ENCODE results near the gene SSBP3. TPM values are rescaled to one million over a fixed set of nuclear protein-coding genes. Genes with fewer than 3 reads are reported as not detected.
A peak's percentile ranks its signal among the peaks of the same experiment; 100 is the strongest.

Gene SSBP3
- total RNA-seq, 1 experiment from 2014 or later = 42.1 TPM

DNA sequence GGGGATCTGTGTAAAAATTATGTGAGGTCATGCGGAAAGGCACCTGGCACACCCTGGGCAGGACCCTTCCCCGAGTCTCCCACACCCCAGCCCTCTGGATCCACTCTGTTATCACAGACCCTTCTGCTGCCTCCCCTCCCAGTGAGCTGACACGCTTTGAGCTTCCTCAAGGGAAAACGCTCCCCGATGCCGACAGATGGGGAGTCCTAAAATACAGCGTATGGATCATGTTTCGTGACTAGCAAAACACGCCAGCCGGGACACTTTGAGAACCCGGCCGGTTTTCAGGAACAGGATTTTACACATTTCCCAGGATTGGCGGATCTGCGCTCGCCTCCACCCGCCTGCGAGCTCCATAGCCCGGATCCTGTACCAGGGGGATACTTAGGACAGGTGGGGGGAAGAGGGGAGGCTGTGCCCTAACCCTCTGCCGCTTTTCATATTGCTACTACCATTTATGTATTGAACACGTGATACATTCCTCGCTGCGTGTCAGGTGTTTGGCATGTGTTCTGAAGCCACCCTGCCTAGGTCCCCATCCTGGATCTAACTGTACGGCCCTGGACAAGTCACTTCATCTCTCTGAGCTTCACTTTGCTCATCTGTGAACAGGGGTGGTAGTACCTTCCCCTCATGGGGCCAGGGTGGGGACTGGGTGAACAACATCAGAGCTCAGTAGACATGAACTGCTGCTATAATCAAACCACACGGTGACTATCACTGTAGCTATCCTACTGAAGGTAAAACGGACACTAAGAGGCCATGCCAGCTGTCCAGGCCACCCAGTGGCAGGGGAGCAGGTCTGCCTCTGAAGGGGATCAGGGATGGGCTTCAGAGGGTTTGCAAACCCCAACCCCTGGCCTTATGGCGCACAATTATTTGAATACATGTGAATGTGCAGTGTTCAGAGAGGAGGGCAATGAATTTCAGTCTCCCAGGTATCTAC lies 63.2 kb downstream of the SSBP3 start:
- CTCF ChIA-PET = no interaction called here
- H3K4me3 ChIP-seq (ENCODE audit: low read depth, low read length) = no peak overlapping the region
- Mint-ChIP-seq H3K27ac (ENCODE audit: unreplicated experiment) (peak overlapping the region; percentile 72), H3K36me3 (ENCODE audit: insufficient read depth, unreplicated experiment) (no peaks in the 10 kb centered on the region), H3K27me3 (ENCODE audit: insufficient read depth, unreplicated experiment) (no peaks in the 10 kb centered on the region), H3K4me3 (ENCODE audit: unreplicated experiment) (no peak overlapping the region), H3K4me1 (ENCODE audit: low read depth, unreplicated experiment) (peaks cover 18% of the 10 kb centered on the region), H3K9me3 (ENCODE audit: unreplicated experiment) (no peaks in the 10 kb centered on the region)
- TF ChIP-seq CTCF (IDR thresholded peaks at IDR 0.05; ENCODE audit: insufficient read depth in 1 of 2, low read depth in 1 of 2, low read length in 1 of 2, severe bottlenecking in 1 of 2, unreplicated experiment in 1 of 2) = no peak
- H3K9me3 ChIP-seq = no peaks in the 10 kb centered on the region
- intact Hi-C loops (cut with micrococcal nuclease; ENCODE audit: unreplicated experiment) = no loop called here
- H3K27me3 ChIP-seq (replicated peaks; ENCODE audit: control insufficient read depth, insufficient read depth, low read length) = no peaks in the 10 kb centered on the region
- no TSS peak for BruUV-seq (replicated peaks)
- peaks cover 5% of the 10 kb centered on the region; the same call in 1 of the 2 replicates for H3K4me1 ChIP-seq
- no peaks in the 10 kb centered on the region for H3K36me3 ChIP-seq (ENCODE audit: control insufficient read depth, insufficient read depth, low read length)
- POLR2A ChIA-PET = no interaction called here
- no peak for DNase-seq

DNA sequence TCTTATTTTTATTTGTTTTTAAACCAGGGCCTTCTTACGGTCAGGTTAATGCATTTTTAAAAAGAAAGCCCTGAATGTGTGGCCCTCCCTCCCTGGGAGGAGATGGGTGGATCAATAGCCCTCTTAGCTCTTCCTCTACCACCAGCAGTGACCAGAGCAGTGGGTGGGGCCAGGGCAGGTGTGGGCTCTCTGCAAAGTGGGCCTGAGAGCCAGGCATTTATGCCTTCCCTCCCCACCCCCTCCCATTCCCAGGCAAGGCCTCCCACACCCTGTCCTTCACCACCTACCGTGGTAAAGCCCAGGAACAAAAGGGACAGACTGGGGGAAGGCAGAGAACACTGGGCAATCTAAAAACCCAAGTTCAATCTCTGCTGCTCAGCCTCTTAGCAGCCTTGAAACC lies 63.9 kb downstream of the SSBP3 start:
- H3K9me3 Mint-ChIP-seq (ENCODE audit: unreplicated experiment) = no peaks in the 10 kb centered on the region
- no peak for DNase-seq
- H3K27ac Mint-ChIP-seq (ENCODE audit: unreplicated experiment) = no peak overlapping the region
- Histone ChIP-seq H3K4me1 (no peaks in the 10 kb centered on the region), H3K36me3 (ENCODE audit: control insufficient read depth, insufficient read depth, low read length) (no peaks in the 10 kb centered on the region), H3K4me3 (ENCODE audit: low read depth, low read length) (no peak overlapping the region), H3K27me3 (replicated peaks; ENCODE audit: control insufficient read depth, insufficient read depth, low read length) (no peaks in the 10 kb centered on the region), H3K9me3 (no peaks in the 10 kb centered on the region)
- H3K4me3 Mint-ChIP-seq (ENCODE audit: unreplicated experiment) = no peak overlapping the region
- no peak for TF ChIP-seq CTCF (IDR thresholded peaks at IDR 0.05; ENCODE audit: insufficient read depth in 1 of 2, low read depth in 1 of 2, low read length in 1 of 2, severe bottlenecking in 1 of 2, unreplicated experiment in 1 of 2)
- BruUV-seq (replicated peaks) = no TSS peak
- ChIA-PET CTCF (no interaction called here), POLR2A (no interaction called here)
- intact Hi-C loops (cut with micrococcal nuclease; ENCODE audit: unreplicated experiment) = no loop called here
- H3K4me1 Mint-ChIP-seq (ENCODE audit: low read depth, unreplicated experiment) = peaks cover 18% of the 10 kb centered on the region
- no peaks in the 10 kb centered on the region for H3K27me3 Mint-ChIP-seq (ENCODE audit: insufficient read depth, unreplicated experiment)
- no peaks in the 10 kb centered on the region for H3K36me3 Mint-ChIP-seq (ENCODE audit: insufficient read depth, unreplicated experiment)

GRCh38 chr1:54341763-54342162 lies 64.4 kb downstream of the SSBP3 start:
- no peak for TF ChIP-seq CTCF (IDR thresholded peaks at IDR 0.05; ENCODE audit: insufficient read depth in 1 of 2, low read depth in 1 of 2, low read length in 1 of 2, severe bottlenecking in 1 of 2, unreplicated experiment in 1 of 2)
- no peaks in the 10 kb centered on the region for H3K9me3 Mint-ChIP-seq (ENCODE audit: unreplicated experiment)
- H3K27ac Mint-ChIP-seq (ENCODE audit: unreplicated experiment) = no peak overlapping the region
- H3K4me1 Mint-ChIP-seq (ENCODE audit: low read depth, unreplicated experiment) = peaks cover 18% of the 10 kb centered on the region
- no peaks in the 10 kb centered on the region for H3K27me3 Mint-ChIP-seq (ENCODE audit: insufficient read depth, unreplicated experiment)
- Histone ChIP-seq H3K4me1 (no peaks in the 10 kb centered on the region), H3K27me3 (replicated peaks; ENCODE audit: control insufficient read depth, insufficient read depth, low read length) (no peaks in the 10 kb centered on the region), H3K4me3 (ENCODE audit: low read depth, low read length) (no peak overlapping the region), H3K9me3 (no peaks in the 10 kb centered on the region), H3K36me3 (ENCODE audit: control insufficient read depth, insufficient read depth, low read length) (no peaks in the 10 kb centered on the region)
- ChIA-PET CTCF (no interaction called here), POLR2A (no interaction called here)
- BruUV-seq (replicated peaks) = no TSS peak
- DNase-seq = no peak
- H3K36me3 Mint-ChIP-seq (ENCODE audit: insufficient read depth, unreplicated experiment) = no peaks in the 10 kb centered on the region
- intact Hi-C loops (cut with micrococcal nuclease; ENCODE audit: unreplicated experiment) = no loop called here
- H3K4me3 Mint-ChIP-seq (ENCODE audit: unreplicated experiment) = no peak overlapping the region
